GM13976 (cell line): Measurements from ENCODE around the gene CCNL2.

ENCODE experiments used
- DNase-seq: peaks from one replicate; pipeline ENCODE4 v3.0.0; 2012; ENCODE audit warnings: low spot score
- CTCF ChIP-seq: IDR thresholded peaks from 2 replicates; pipeline ENCODE4 v1.5.1; 2012; ENCODE audit warnings: borderline replicate concordance, mild to moderate bottlenecking; ENCODE audit not compliant: insufficient read depth; ENCODE audit errors: extremely low read depth, missing control alignments, control extremely low read depth
- in situ Hi-C: fragments of 300-500 bp; cut with MboI; formaldehyde crosslinking; loops from one replicate; pipeline ENCODE4 v1.12.0; 2022; ENCODE audit warnings: low sequenced_read_pairs, mixed read lengths, inconsistent platforms; ENCODE audit not compliant: unreplicated experiment

Gene CCNL2

GRCh38 chr1:1349256-1350012, 49.7 kb downstream of the CCNL2 start, which contains the start of gene DVL1:
TSS of gene DVL1 (minus strand) at chr1:1349418. CDS start at chr1:1349065, 353 bp downstream.
- peak; percentile 95 for DNase-seq
- in situ Hi-C loops = no loop called here
- peak; percentile 70 for TF ChIP-seq CTCF

DNA sequence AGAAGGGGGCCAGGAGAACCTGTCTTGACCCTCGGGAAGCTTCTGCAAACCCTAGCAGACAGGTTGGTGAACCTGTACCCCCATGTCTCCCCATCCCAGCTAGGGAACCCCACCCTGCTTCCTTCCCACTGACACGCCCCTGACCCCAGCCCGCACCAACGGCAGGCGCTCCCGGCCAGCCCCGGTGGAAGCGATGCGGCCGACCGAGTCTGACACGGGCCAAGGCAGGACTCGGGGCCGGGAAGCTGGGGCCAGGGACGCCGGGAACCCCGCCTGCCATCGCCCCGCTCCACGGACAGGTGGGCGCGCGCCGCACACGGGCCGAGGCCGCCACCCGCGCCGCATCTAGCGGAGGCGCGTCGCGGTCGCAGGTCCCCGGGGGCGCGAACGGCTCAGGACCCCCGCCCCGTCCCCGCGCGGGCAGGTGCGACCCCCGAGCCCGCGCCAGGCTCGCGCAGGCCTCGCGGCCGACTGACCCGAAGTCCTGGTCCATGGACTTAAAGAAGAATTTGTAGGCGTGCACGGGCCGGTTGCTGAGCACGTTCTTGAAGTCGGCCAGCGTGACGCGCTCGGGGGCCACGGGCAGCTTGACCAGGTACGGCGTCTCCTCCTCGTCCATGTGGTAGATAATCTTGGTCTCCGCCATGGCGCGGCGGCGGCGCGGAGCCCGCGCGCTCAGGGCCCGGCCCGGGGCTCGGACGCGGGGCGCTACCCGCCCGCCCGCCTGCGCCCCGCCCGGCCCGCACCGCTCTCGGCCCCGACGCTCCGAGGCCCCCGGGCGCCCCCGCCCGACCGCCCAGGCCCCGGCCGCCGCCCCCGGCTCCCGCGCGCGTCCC, 50.5 kb downstream of the CCNL2 start:
- TF ChIP-seq CTCF = no peak
- DNase-seq = no peak
- in situ Hi-C loops = no loop called here

DNA sequence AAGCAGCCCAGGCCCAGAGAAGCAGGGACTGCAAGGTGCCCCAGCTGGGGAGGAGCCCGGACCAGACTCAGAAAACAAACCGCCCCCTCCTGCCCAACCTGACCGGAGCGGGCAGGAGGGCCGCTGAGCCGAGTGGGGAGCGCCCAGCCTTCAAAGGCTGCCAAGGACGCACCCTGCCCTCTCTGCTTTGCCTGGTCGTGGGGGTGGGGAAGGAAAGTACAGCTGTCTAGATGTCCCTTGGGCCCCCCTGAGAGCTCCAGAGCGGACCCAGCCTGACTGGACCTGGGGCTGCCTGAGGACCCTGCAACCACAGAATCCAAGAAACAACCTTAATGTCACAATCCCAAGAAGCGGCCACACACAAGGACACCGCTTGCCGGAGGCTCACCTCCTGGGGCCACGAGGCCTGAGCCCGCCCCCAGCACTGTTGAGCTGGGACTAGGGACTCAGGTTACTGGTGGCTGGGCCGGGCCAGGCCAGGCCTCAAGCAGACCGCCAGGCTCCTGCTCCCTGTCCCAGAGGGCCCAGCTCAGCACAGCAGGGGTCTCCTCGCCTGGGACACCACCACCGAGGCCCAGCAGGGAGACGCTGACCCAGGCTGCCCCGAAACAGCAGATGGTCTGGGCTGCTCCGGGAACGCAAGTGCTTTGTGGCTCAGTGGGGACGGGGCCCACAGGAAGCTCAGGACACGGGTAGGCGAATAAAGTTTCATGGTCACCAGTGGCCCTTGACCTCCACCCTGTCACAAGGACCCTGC, 51.3 kb downstream of the CCNL2 start:
- no peak for DNase-seq
- no peak for TF ChIP-seq CTCF
- in situ Hi-C loops = no loop called here

- in situ Hi-C loops = no loop called here
- no peak for TF ChIP-seq CTCF
- DNase-seq = no peak
Observed at GRCh38 chr1:1347026-1347595, 52.0 kb downstream of the CCNL2 start.

GRCh38 chr1:1346501-1346890, 52.6 kb downstream of the CCNL2 start:
- no peak for TF ChIP-seq CTCF
- in situ Hi-C loops = no loop called here
- no peak for DNase-seq
